HUES64 (cell line): Measurements from ENCODE around the gene ST6GALNAC4.

ENCODE experiments used
- H3K27ac ChIP-seq: 2 replicates; pipeline ENCODE4 v1.7.0; 2013; ENCODE audit warnings: low read depth, low read length, inconsistent platforms
- H3K27me3 ChIP-seq: 2 replicates; pipeline ENCODE4 v1.6.1; 2013; ENCODE audit warnings: mild to moderate bottlenecking, low read length; ENCODE audit not compliant: insufficient read depth
- H3K36me3 ChIP-seq: 2 replicates; pipeline ENCODE4 v1.6.1; 2013; ENCODE audit warnings: mild to moderate bottlenecking, low read length; ENCODE audit not compliant: insufficient read depth
- H3K4me1 ChIP-seq: 2 replicates; pipeline ENCODE4 v1.6.1; 2013; ENCODE audit warnings: mild to moderate bottlenecking, low read length, moderate library complexity; ENCODE audit not compliant: insufficient read depth
- H3K4me3 ChIP-seq: 2 replicates; pipeline ENCODE4 v1.5.1; 2013; ENCODE audit warnings: mild to moderate bottlenecking, low read length, moderate library complexity
- H3K9ac ChIP-seq: 2 replicates; pipeline ENCODE4 v1.6.1; 2013; ENCODE audit warnings: mild to moderate bottlenecking, low read depth, low read length
- H3K9me3 ChIP-seq: 2 replicates; pipeline ENCODE4 v1.6.1; 2013; ENCODE audit warnings: low read depth, low read length; ENCODE audit not compliant: insufficient read depth
- WGBS: fragments of 150-250, 120-280 bp; methylation state at CpG from one replicate; pipeline ENCODE4 v1.1.7; 2013; ENCODE audit warnings: missing lambda C conversion rate; 5-methylcytosine and 5-hydroxymethylcytosine counted together

Gene ST6GALNAC4

GRCh38 chr9:127863191-127863621 is 53.6 kb downstream of the ST6GALNAC4 start:
- Histone ChIP-seq H3K9ac (no peak overlapping the region), H3K4me1 (no peaks in the 10 kb centered on the region)

GRCh38 chr9:127862075-127863011 is 54.5 kb downstream of the ST6GALNAC4 start:
- no peaks in the 10 kb centered on the region for H3K27me3 ChIP-seq
- 81% methylated on average over 29 of the region's 29 CpGs for WGBS
- no peak overlapping the region for H3K9ac ChIP-seq
- no peaks in the 10 kb centered on the region for H3K9me3 ChIP-seq
- H3K4me1 ChIP-seq, result no peaks in the 10 kb centered on the region
- no peak overlapping the region for H3K4me3 ChIP-seq
- H3K36me3 ChIP-seq, result no peaks in the 10 kb centered on the region
- no peak overlapping the region for H3K27ac ChIP-seq

More at GRCh38 chr9:127863191-127863621, 53.6 kb downstream of the ST6GALNAC4 start:
- WGBS, result 85% methylated on average over 10 of the region's 13 CpGs
- Histone ChIP-seq H3K27ac (no peak overlapping the region), H3K9me3 (no peaks in the 10 kb centered on the region), H3K27me3 (no peaks in the 10 kb centered on the region), H3K4me3 (no peak overlapping the region), H3K36me3 (no peaks in the 10 kb centered on the region)

GRCh38 chr9:127860779-127861178 is 56.1 kb downstream of the ST6GALNAC4 start:
- WGBS, result 92% methylated on average over 11 of the region's 11 CpGs

GRCh38 chr9:127860260-127860659 is 56.6 kb downstream of the ST6GALNAC4 start:
- Histone ChIP-seq H3K36me3 (no peaks in the 10 kb centered on the region), H3K27ac (no peak overlapping the region), H3K4me3 (no peak overlapping the region), H3K9ac (no peak overlapping the region; the same call in 1 of the 2 replicates), H3K4me1 (no peaks in the 10 kb centered on the region), H3K9me3 (no peaks in the 10 kb centered on the region), H3K27me3 (no peaks in the 10 kb centered on the region)
- 89% methylated on average over 8 of the region's 8 CpGs for WGBS

More at GRCh38 chr9:127860779-127861178, 56.1 kb downstream of the ST6GALNAC4 start:
- H3K9me3 ChIP-seq, result no peaks in the 10 kb centered on the region
- no peak overlapping the region for H3K9ac ChIP-seq
- no peaks in the 10 kb centered on the region for H3K4me1 ChIP-seq
- no peak overlapping the region for H3K4me3 ChIP-seq
- H3K36me3 ChIP-seq, result no peaks in the 10 kb centered on the region
- H3K27ac ChIP-seq, result no peak overlapping the region
- no peaks in the 10 kb centered on the region for H3K27me3 ChIP-seq

- 89% methylated on average over 12 of the region's 12 CpGs for WGBS
- Histone ChIP-seq H3K9ac (no peak overlapping the region), H3K4me3 (no peak overlapping the region)
Measured at GRCh38 chr9:127858041-127858512, 58.8 kb downstream of the ST6GALNAC4 start.

More at GRCh38 chr9:127858041-127858512, 58.8 kb downstream of the ST6GALNAC4 start:
- Histone ChIP-seq H3K27ac (no peak overlapping the region), H3K27me3 (no peaks in the 10 kb centered on the region), H3K9me3 (no peaks in the 10 kb centered on the region), H3K4me1 (no peaks in the 10 kb centered on the region), H3K36me3 (no peaks in the 10 kb centered on the region)
